ENCODE results near the gene ADCY3. TPM values are rescaled to one million over a fixed set of nuclear protein-coding genes. Genes with fewer than 3 reads are reported as not detected.

Gene ADCY3
- total and polyA plus RNA-seq, 2 of the 4 experiments (the other 2 are of a cell fraction): 17.4 to 46.1 TPM

GRCh38 chr2:24945907-24946306, 25.9 kb upstream of the ADCY3 start:
- Histone ChIP-seq H4K8ac (ENCODE audit: low read depth in 2 of 2, low read length in 2 of 2) (no peak overlapping the region), H2AK9ac (replicated peaks; ENCODE audit: low read depth, low read length, poor library complexity) (no peak overlapping the region), H4K5ac (ENCODE audit: low read depth, low read length) (no peak overlapping the region), H3K4ac (ENCODE audit: low read depth, low read length) (no peak overlapping the region), H3K79me1 (ENCODE audit: low read depth in 1 of 2, low read length in 2 of 2) (no peaks in the 10 kb centered on the region), H3K9me1 (ENCODE audit: insufficient read depth, low read length) (peaks cover 12% of the 10 kb centered on the region; the same call in 1 of the 2 replicates), H2BK20ac (ENCODE audit: low read depth, low read length) (no peak overlapping the region), H3K23ac (ENCODE audit: low read depth, low read length) (no peak overlapping the region), H3K4me3 (ENCODE audit: insufficient read depth, low read depth, low read length) (no peak overlapping the region), H2BK5ac (ENCODE audit: low read depth, low read length, poor library complexity, severe bottlenecking) (no peak overlapping the region), H4K91ac (ENCODE audit: insufficient read depth, low read depth, low read length) (no peak overlapping the region), H3K27me3 (ENCODE audit: control insufficient read depth, insufficient read depth, low read length) (no peaks in the 10 kb centered on the region), H3K4me2 (ENCODE audit: low read depth, low read length) (no peak overlapping the region), H3K4me1 (ENCODE audit: control insufficient read depth, insufficient read depth, low read length) (peaks cover 8% of the 10 kb centered on the region; the same call in 1 of the 2 replicates), H2BK120ac (ENCODE audit: low read depth, low read length) (no peak overlapping the region), H3K18ac (ENCODE audit: low read depth, low read length) (no peak overlapping the region), H3K36me3 (ENCODE audit: control insufficient read depth, insufficient read depth, low read length) (peaks cover 9% of the 10 kb centered on the region), H3K14ac (replicated peaks; ENCODE audit: low read depth, low read length) (no peak overlapping the region), H3K56ac (ENCODE audit: extremely low read depth, insufficient read depth, low read length) (no peak overlapping the region), H4K20me1 (ENCODE audit: insufficient read depth, low read length) (no peaks in the 10 kb centered on the region), H2BK15ac (ENCODE audit: low read depth, low read length) (no peak overlapping the region), H3K9me3 (ENCODE audit: control insufficient read depth, insufficient read depth, low read length) (no peaks in the 10 kb centered on the region), H3K9ac (ENCODE audit: low read depth, low read length) (no peak overlapping the region), H2AFZ (replicated peaks; ENCODE audit: low read length, poor library complexity) (no peak overlapping the region), H2AK5ac (ENCODE audit: low read depth, low read length) (no peak overlapping the region), H3K27ac (ENCODE audit: insufficient read depth, low read length) (no peak overlapping the region)
- in situ Hi-C loops (cut with MboI; ENCODE audit: low sequenced_read_pairs): no loop called here
- dilution Hi-C loops (cut with HindIII; ENCODE audit: low sequenced_read_pairs, unreplicated experiment): no loop called here
- CTCF ChIA-PET: no interaction called here
- POLR2A ChIA-PET (ENCODE audit: unreplicated experiment): no interaction called here
- DNase-seq: peak; percentile 61
- no peak for ATAC-seq (ENCODE audit: low read depth)
- no CpG with 5 or more reads among the region's 4 CpGs for WGBS, 2 experiments (ENCODE audit: extremely low coverage in 2 of 2, insufficient read length in 1 of 2)
- TF ChIP-seq CEBPB (IDR thresholded peaks at IDR 0.05; ENCODE audit: low read depth, low read length): 0 out of 2 replicates have a peak, but pooled peaks have one; percentile 15
- no peak for TF ChIP-seq BHLHE40 (IDR thresholded peaks at IDR 0.05; ENCODE audit: low read depth, low read length)
- intact Hi-C loops (cut with micrococcal nuclease): no loop called here
- no TSS peak for BruUV-seq (replicated peaks)

All from IMR-90 (cell line).